ENCODE measurements around the gene RND2.
A peak's percentile ranks its signal among the peaks of the same experiment; 100 is the strongest.

RND2 gene

DNA sequence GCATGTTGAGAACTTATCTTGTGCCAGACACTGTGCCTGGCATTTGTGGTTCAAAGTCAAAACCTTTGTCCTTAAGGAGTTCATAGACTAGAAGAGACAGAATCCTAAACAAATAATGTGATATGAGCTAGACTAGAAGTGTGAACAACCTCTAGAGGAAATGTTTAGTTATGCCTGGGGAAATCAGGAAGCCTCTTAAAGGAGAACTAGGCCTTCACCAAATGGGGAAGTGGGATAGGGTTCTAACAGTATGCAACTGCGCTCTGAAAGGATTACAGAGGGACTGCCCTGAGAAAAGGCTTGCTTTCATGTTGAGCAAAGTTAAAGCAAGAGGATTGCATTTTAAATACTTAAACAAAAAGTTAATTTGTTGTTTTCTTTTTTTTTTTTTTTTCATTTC lies 39.8 kb upstream of the RND2 start:
- H3K36me3 ChIP-seq (replicated peaks; ENCODE audit: low read depth, low read length), result peaks cover 39% of the 10 kb centered on the region
- no peak overlapping the region for H2AFZ ChIP-seq (ENCODE audit: low read depth, low read length)
- peak overlapping the region; percentile 57 for H3K4me3 ChIP-seq (ENCODE audit: low read length)
- H3K27ac ChIP-seq (ENCODE audit: low read length), result peak overlapping the region; percentile 91
- H3K4me1 ChIP-seq (ENCODE audit: low read length), result peaks cover 39% of the 10 kb centered on the region
- no peaks in the 10 kb centered on the region for H3K27me3 ChIP-seq (ENCODE audit: low read depth, low read length)
- TF ChIP-seq EZH2phosphoT487 (IDR thresholded peaks at IDR 0.05; ENCODE audit: low read depth), result no peak
- TF ChIP-seq, protein P1, sequence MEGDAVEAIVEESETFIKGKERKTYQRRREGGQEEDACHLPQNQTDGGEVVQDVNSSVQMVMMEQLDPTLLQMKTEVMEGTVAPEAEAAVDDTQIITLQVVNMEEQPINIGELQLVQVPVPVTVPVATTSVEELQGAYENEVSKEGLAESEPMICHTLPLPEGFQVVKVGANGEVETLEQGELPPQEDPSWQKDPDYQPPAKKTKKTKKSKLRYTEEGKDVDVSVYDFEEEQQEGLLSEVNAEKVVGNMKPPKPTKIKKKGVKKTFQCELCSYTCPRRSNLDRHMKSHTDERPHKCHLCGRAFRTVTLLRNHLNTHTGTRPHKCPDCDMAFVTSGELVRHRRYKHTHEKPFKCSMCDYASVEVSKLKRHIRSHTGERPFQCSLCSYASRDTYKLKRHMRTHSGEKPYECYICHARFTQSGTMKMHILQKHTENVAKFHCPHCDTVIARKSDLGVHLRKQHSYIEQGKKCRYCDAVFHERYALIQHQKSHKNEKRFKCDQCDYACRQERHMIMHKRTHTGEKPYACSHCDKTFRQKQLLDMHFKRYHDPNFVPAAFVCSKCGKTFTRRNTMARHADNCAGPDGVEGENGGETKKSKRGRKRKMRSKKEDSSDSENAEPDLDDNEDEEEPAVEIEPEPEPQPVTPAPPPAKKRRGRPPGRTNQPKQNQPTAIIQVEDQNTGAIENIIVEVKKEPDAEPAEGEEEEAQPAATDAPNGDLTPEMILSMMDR (IDR thresholded peaks at IDR 0.05; ENCODE audit: low read depth, low read length), result no peak
- H3K4me2 ChIP-seq (ENCODE audit: low read length), result peak overlapping the region; percentile 81
- peak overlapping the region; percentile 63 for H3K9ac ChIP-seq (ENCODE audit: low read length)
- H4K20me1 ChIP-seq (ENCODE audit: insufficient read depth, low read length), result peaks cover 5% of the 10 kb centered on the region; the same call in 1 of the 2 replicates
- no peaks in the 10 kb centered on the region for H3K9me3 ChIP-seq (ENCODE audit: insufficient read depth, low read length)
- H3K79me2 ChIP-seq (ENCODE audit: low read length), result peaks cover 59% of the 10 kb centered on the region

- Histone ChIP-seq H3K4me2 (ENCODE audit: low read length) (no peak overlapping the region), H3K27me3 (ENCODE audit: low read depth, low read length) (no peaks in the 10 kb centered on the region), H3K9me3 (ENCODE audit: insufficient read depth, low read length) (no peaks in the 10 kb centered on the region), H2AFZ (ENCODE audit: low read depth, low read length) (no peak overlapping the region), H3K4me1 (ENCODE audit: low read length) (peaks cover 24% of the 10 kb centered on the region), H3K9ac (ENCODE audit: low read length) (no peak overlapping the region), H3K27ac (ENCODE audit: low read length) (no peak overlapping the region), H4K20me1 (ENCODE audit: insufficient read depth, low read length) (no peaks in the 10 kb centered on the region), H3K4me3 (ENCODE audit: low read length) (no peak overlapping the region), H3K79me2 (ENCODE audit: low read length) (peaks cover 24% of the 10 kb centered on the region), H3K36me3 (replicated peaks; ENCODE audit: low read depth, low read length) (peaks cover 58% of the 10 kb centered on the region)
- TF ChIP-seq EZH2phosphoT487 (IDR thresholded peaks at IDR 0.05; ENCODE audit: low read depth), result no peak
- TF ChIP-seq, protein P1 (IDR thresholded peaks at IDR 0.05; ENCODE audit: low read depth, low read length), result no peak
Observed at GRCh38 chr17:42989141-42989540, 35.9 kb upstream of the RND2 start.

DNA sequence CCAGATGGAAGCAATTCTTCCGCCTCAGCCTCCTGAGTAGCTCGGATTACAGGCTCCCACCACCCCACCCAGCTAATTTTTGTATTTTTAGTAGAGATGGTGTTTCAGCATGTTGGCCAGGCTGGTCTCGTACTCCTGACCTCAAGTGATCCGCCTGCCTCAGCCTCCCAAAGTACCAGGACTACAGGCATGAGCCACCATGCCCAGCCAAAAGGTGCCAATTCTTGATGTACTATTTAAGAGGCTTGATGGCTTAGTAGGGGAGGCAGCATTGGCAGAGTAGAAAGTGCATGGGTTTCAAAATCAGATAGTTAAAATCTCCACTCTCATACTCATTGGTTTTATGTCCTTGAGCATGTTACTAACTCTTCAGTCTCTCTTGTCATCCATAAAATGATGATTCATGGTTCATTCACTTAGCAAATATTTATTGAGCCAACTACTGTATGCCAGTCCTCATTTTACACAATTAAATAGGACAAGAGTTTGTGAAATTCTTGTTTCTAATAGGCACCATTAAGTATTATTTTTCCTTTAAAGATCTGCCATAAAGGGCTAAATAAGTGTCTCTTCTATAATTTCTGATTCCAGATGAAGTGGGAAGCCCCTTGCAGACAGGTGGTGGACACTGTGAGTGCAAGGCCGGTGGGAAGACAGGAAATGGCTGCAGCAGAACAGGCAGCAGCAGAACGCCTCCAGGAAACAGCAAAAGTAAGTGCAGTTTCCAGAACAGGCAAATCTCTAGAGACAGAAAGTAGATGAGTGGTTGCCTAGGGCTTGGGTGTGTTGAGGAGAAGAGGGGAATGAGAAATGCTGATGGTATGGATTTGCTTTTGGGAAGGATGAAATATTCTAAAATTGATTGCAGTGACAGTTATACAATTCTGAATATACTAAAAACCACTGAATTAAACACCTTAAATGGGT lies 35.0 kb upstream of the RND2 start:
- peaks cover 15% of the 10 kb centered on the region for H3K4me1 ChIP-seq (ENCODE audit: low read length)
- no peaks in the 10 kb centered on the region for H3K9me3 ChIP-seq (ENCODE audit: insufficient read depth, low read length)
- no peak for TF ChIP-seq EZH2phosphoT487 (IDR thresholded peaks at IDR 0.05; ENCODE audit: low read depth)
- TF ChIP-seq, protein P1 (IDR thresholded peaks at IDR 0.05; ENCODE audit: low read depth, low read length), result no peak
- no peaks in the 10 kb centered on the region for H3K27me3 ChIP-seq (ENCODE audit: low read depth, low read length)
- H3K9ac ChIP-seq (ENCODE audit: low read length), result no peak overlapping the region
- H4K20me1 ChIP-seq (ENCODE audit: insufficient read depth, low read length), result no peaks in the 10 kb centered on the region
- H2AFZ ChIP-seq (ENCODE audit: low read depth, low read length), result no peak overlapping the region
- H3K79me2 ChIP-seq (ENCODE audit: low read length), result peaks cover 18% of the 10 kb centered on the region
- H3K36me3 ChIP-seq (replicated peaks; ENCODE audit: low read depth, low read length), result peaks cover 61% of the 10 kb centered on the region
- H3K4me2 ChIP-seq (ENCODE audit: low read length), result no peak overlapping the region
- H3K4me3 ChIP-seq (ENCODE audit: low read length), result no peak overlapping the region
- H3K27ac ChIP-seq (ENCODE audit: low read length), result no peak overlapping the region

- no peak overlapping the region for H3K9ac ChIP-seq (ENCODE audit: low read length)
- TF ChIP-seq, protein P1 (IDR thresholded peaks at IDR 0.05; ENCODE audit: low read depth, low read length), result no peak
- no peak for TF ChIP-seq EZH2phosphoT487 (IDR thresholded peaks at IDR 0.05; ENCODE audit: low read depth)
- H3K4me1 ChIP-seq (ENCODE audit: low read length), result 0 out of 2 replicates have a peak, but pooled peaks cover 3% of the 10 kb centered on the region
- no peak overlapping the region for H3K4me3 ChIP-seq (ENCODE audit: low read length)
- H3K27ac ChIP-seq (ENCODE audit: low read length), result no peak overlapping the region
- H3K4me2 ChIP-seq (ENCODE audit: low read length), result no peak overlapping the region
- no peak overlapping the region for H2AFZ ChIP-seq (ENCODE audit: low read depth, low read length)
- H3K27me3 ChIP-seq (ENCODE audit: low read depth, low read length), result no peaks in the 10 kb centered on the region
- no peaks in the 10 kb centered on the region for H4K20me1 ChIP-seq (ENCODE audit: insufficient read depth, low read length)
- peaks cover 60% of the 10 kb centered on the region for H3K36me3 ChIP-seq (replicated peaks; ENCODE audit: low read depth, low read length)
- H3K9me3 ChIP-seq (ENCODE audit: insufficient read depth, low read length), result no peaks in the 10 kb centered on the region
- peaks cover 10% of the 10 kb centered on the region for H3K79me2 ChIP-seq (ENCODE audit: low read length)
Observed at GRCh38 chr17:42991471-42991870, 33.6 kb upstream of the RND2 start.
